H1 (cell line): ENCODE data around the gene MAP2K5. TPM values are rescaled to one million over a fixed set of nuclear protein-coding genes. Genes with fewer than 3 reads are reported as not detected.
A peak's percentile ranks its signal among the peaks of the same experiment; 100 is the strongest.

Experiments
- JUN ChIP-seq: IDR thresholded peaks from 2 replicates; pipeline ENCODE4 v1.6.1; 2011; ENCODE audit warnings: low read depth, mild to moderate bottlenecking, improper control_type of control experiment, low read length
- JUND ChIP-seq: IDR thresholded peaks from 2 replicates; pipeline ENCODE4 v1.6.1; 2011; ENCODE audit warnings: mild to moderate bottlenecking, improper control_type of control experiment, low read length
- KDM4A ChIP-seq: IDR thresholded peaks from one replicate; pipeline ENCODE4 v1.7.1; 2012; ENCODE audit warnings: low read depth, mild to moderate bottlenecking, moderate library complexity, low read length, inconsistent platforms; ENCODE audit not compliant: severe bottlenecking
- POLR2A ChIP-seq, 2 experiments: IDR thresholded peaks; 1 replicate in 1 of 2; 2 replicates in 1 of 2; pipeline ENCODE4 v1.6.1; 2011; ENCODE audit warnings: low read depth in 2 of 2, low read length in 2 of 2, mild to moderate bottlenecking in 2 of 2; ENCODE audit errors: control extremely low read depth in 1 of 2
- POLR2AphosphoS5 ChIP-seq: IDR thresholded peaks from 2 replicates; pipeline ENCODE4 v1.6.1; 2011; ENCODE audit warnings: low read depth, low read length
- RBBP5 ChIP-seq: IDR thresholded peaks from 2 replicates; pipeline ENCODE4 v1.7.1; 2012; ENCODE audit warnings: low read depth, mild to moderate bottlenecking, inconsistent platforms, low read length, moderate library complexity, borderline replicate concordance
- SIX5 ChIP-seq: IDR thresholded peaks from 2 replicates; pipeline ENCODE4 v1.6.1; 2011; ENCODE audit warnings: mild to moderate bottlenecking, low read depth, low read length
- TAF1 ChIP-seq: IDR thresholded peaks from 2 replicates; pipeline ENCODE4 v1.6.1; 2011; ENCODE audit warnings: mild to moderate bottlenecking, low read depth, low read length
- TAF7 ChIP-seq: optimal IDR thresholded peaks from 2 replicates; pipeline ENCODE3; 2011; ENCODE audit warnings: low read depth, mild to moderate bottlenecking, inconsistent platforms, low read length, moderate library complexity, borderline replicate concordance
- polyA plus RNA-seq, 7 experiments: library from polyadenylated mRNA; depleted of rRNA in 3 of 7; stranded (reverse) in 5 of 7; unstranded in 2 of 7; fragments of >200 nt in 5 of 7; fragments of 200-250 nt in 2 of 7; gene quantifications; 1 replicate in 5 of 7; 2 replicates in 1 of 7; 4 replicates in 1 of 7; pipeline versions ENCODE4 v1.2.1 to v1.2.3, GENCODE V29; 2011 to 2013; ENCODE audit warnings: missing spikeins in 2 of 7, mixed read lengths in 2 of 7
- total RNA-seq: library from RNA; stranded (reverse); fragmentation: NEBNext Ultra II Directional; extraction: Animal tissue kit (Norgen Biotek cat#: 25700); gene quantifications from 2 replicates; pipeline ENCODE4 v1.2.1, GENCODE V29; 2021
- TF ChIP-seq, protein P1 (sequence below): IDR thresholded peaks from 2 replicates; pipeline ENCODE4 v1.6.1; 2011; ENCODE audit warnings: low read depth, mild to moderate bottlenecking, low read length; ENCODE audit not compliant: insufficient read depth
- TF ChIP-seq, protein P2 (sequence below): IDR thresholded peaks from 2 replicates; pipeline ENCODE4 v1.6.1; 2012; ENCODE audit warnings: inconsistent platforms

The MAP2K5 gene
- total and polyA plus RNA-seq, 2 of the 8 experiments (the other 6 are each of a cell fraction or from before 2014, with no cell fraction given) = 4.4 to 15.8 TPM

DNA sequence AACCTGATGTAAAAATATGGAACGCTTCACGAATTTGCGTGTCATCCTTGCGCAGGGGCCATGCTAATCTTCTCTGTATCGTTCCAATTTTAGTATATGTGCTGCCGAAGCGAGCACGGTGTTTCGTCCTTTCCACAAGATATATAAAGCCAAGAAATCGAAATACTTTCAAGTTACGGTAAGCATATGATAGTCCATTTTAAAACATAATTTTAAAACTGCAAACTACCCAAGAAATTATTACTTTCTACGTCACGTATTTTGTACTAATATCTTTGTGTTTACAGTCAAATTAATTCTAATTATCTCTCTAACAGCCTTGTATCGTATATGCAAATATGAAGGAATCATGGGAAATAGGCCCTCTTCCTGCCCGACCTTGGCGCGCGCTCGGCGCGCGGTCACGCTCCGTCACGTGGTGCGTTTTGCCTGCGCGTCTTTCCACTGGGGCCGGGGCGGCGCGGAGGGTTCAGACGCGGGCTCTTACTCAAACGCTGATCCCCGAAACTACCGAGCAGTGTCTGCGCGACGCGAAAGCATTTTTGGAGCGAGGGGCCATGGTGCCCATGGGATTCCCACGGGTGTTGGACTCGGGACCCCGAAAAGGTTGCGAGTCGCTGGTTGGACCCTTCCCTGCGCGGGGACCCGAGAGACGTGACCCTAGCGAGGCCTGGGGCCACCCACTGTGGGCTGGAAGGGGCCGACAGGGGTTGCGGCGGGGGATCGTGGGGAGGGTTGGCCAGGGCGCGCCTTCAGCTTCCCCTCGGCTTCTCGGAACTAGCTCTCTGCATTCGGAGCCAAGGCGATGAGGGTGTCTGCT is 297.6 kb downstream of the MAP2K5 start, which contains the start of gene RNU6-1 (continued):
- TF ChIP-seq JUN (no peak), TAF1 (peak; percentile 45; the same call in 1 of the 2 replicates), POLR2A (IDR thresholded peaks at IDR 0.05; ENCODE audit: control extremely low read depth in 1 of 2, low read depth in 2 of 2, low read length in 2 of 2) (peak in 1 of 2 experiments; percentile 59; a peak in 2 of 3 replicates), SIX5 (no peak), RBBP5 (peak; percentile 100), KDM4A (peak; percentile 95), JUND (0 out of 2 replicates have a peak, but pooled peaks have one; percentile 14), TAF7 (peak; percentile 28), POLR2AphosphoS5 (no peak)
- TF ChIP-seq, protein P1, sequence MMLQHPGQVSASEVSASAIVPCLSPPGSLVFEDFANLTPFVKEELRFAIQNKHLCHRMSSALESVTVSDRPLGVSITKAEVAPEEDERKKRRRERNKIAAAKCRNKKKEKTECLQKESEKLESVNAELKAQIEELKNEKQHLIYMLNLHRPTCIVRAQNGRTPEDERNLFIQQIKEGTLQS = peak; percentile 84
- TF ChIP-seq, protein P2, sequence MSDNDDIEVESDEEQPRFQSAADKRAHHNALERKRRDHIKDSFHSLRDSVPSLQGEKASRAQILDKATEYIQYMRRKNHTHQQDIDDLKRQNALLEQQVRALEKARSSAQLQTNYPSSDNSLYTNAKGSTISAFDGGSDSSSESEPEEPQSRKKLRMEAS = peak; percentile 58
